ENCODE results near the gene ALOX12B. TPM values are rescaled to one million over a fixed set of nuclear protein-coding genes. Genes with fewer than 3 reads are reported as not detected.

Gene ALOX12B
- total and polyA plus RNA-seq, 2 donors, result 0.42 to 5.0 TPM

DNA sequence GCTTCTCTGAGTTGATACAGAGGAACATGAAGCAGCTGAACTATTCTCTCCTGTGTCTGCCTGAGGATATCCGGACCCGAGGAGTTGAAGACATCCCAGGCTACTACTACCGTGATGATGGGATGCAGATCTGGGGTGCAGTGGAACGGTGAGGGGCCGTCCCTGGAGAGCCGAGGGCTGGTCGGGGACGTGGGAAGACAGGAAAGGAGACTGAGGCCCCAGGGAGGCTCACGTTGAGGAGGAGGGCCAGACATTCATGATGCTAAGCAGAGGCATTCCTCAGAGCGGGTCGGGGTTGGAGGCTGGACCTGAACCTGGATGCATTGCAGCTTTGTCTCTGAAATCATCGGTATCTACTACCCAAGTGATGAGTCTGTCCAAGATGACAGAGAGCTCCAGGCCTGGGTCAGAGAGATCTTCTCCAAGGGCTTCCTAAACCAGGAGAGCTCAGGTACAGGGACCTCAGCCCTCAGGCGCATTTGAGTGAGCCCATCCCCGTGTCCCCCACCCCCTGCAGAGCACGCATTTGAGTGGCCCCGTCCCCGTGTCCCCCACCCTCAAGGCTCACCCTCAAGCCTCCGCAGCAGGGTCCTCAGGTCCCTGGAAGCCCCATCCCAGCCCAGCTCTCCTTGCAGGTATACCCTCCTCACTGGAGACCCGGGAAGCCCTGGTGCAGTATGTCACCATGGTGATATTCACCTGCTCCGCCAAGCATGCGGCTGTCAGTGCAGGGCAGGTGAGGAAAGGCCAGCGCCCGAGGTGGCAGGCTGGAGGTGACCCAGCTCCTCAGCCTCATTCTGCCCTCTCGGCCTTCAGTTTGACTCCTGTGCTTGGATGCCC is 40.4 kb downstream of the ALOX12B start:
- DNase-seq (ENCODE audit: low read depth in 6 of 9, low spot score in 9 of 9), result no peak
- Histone ChIP-seq H3K36me3 (ENCODE audit: control insufficient read depth in 2 of 2, insufficient read depth in 2 of 2, low read length in 1 of 2) (no peaks in the 10 kb centered on the region), H3K27me3 (ENCODE audit: control insufficient read depth in 2 of 2, insufficient read depth in 1 of 2, low read length in 1 of 2) (peaks cover 0 to 4% of the 10 kb centered on the region in 2 donors), H3K4me3 (ENCODE audit: low read length in 2 of 2) (no peak overlapping the region), H3K4me1 (ENCODE audit: control insufficient read depth in 2 of 2, insufficient read depth in 2 of 2, low read length in 2 of 2) (no peaks in the 10 kb centered on the region), H3K27ac (ENCODE audit: low read depth in 1 of 2, low read length in 1 of 2) (no peak overlapping the region), H3K9me3 (ENCODE audit: control insufficient read depth in 2 of 2, insufficient read depth in 1 of 2, low read length in 1 of 2) (no peaks in the 10 kb centered on the region)
- 95% methylated on average over 24 of the region's 24 CpGs for WGBS

DNA sequence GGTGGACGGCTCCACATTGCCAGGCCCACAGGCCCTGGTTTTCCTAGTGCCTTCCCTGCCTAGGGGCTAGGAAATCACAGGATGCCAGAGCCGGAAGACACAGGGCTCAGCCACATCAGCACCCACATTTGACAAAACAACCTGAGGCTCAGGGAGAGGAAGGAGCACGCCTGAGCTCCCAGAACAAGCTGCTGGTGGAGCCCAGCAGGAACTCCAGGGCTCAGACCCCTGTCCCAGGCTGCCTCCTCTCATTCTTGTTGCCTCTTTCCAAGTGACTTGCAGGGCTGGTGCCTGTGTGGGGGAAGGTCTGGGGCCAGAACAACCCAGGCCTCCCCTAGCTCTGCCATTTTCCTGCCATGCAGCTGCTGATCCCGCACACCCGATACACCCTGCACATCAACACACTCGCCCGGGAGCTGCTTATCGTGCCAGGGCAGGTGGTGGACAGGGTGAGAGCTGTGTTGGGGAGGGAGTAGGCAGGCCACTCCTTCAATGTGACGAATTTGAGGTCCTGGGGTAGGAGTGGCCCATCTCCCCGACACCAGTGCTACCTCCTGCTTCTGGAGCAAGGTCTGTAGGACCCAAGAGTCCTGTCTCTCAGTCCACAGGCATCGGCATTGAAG is 41.1 kb downstream of the ALOX12B start:
- whole genome bisulfite sequencing, result 95% methylated on average over 11 of the region's 11 CpGs
- Histone ChIP-seq H3K36me3 (ENCODE audit: control insufficient read depth in 2 of 2, insufficient read depth in 2 of 2, low read length in 1 of 2) (no peaks in the 10 kb centered on the region), H3K27ac (ENCODE audit: low read depth in 1 of 2, low read length in 1 of 2) (no peak overlapping the region), H3K9me3 (ENCODE audit: control insufficient read depth in 2 of 2, insufficient read depth in 1 of 2, low read length in 1 of 2) (no peaks in the 10 kb centered on the region), H3K4me1 (ENCODE audit: control insufficient read depth in 2 of 2, insufficient read depth in 2 of 2, low read length in 2 of 2) (no peaks in the 10 kb centered on the region), H3K27me3 (ENCODE audit: control insufficient read depth in 2 of 2, insufficient read depth in 1 of 2, low read length in 1 of 2) (peaks cover 0 to 4% of the 10 kb centered on the region in 2 donors), H3K4me3 (ENCODE audit: low read length in 2 of 2) (no peak overlapping the region)
- DNase-seq (ENCODE audit: low read depth in 6 of 9, low spot score in 9 of 9), result no peak

DNA sequence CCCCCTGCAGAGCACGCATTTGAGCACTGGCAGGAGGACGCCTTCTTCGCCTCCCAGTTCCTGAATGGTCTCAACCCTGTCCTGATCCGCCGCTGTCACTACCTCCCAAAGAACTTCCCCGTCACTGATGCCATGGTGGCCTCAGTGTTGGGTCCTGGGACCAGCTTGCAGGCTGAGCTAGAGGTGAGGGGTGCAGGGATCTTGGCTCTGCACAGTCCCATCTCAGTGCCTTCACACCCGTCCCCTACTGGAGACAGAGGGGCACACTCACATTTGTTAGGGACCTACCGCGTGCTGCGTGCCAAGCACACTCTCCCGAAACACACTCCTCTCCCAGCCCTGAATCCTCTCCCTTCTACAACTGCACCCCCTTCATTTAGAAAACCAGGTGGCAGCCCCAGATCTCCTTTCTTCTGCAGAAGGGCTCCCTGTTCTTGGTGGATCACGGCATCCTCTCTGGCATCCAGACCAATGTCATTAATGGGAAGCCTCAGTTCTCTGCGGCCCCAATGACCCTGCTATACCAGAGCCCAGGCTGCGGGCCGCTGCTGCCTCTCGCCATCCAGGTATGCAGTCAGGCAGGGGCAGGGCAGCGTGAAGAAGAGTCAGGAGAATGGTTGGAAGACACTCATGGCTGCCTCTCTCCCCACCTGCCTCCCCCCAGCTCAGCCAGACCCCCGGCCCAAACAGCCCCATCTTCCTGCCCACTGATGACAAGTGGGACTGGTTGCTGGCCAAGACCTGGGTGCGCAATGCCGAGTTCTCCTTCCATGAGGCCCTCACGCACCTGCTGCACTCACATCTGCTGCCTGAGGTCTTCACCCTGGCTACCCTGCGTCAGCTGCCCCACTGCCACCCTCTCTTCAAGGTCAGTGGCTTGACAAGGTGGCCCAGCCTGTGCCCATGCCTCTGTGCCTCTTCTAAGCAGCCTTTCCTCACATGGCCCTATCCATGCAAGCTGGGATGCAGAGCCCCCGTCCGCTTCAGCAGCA is 42.4 kb downstream of the ALOX12B start:
- 93% methylated on average over 24 of the region's 24 CpGs for WGBS
- H3K4me3 ChIP-seq (ENCODE audit: low read length in 2 of 2), result no peak overlapping the region
- DNase-seq (ENCODE audit: low read depth in 6 of 9, low spot score in 9 of 9), result no peak
- no peaks in the 10 kb centered on the region for H3K36me3 ChIP-seq (ENCODE audit: control insufficient read depth in 2 of 2, insufficient read depth in 2 of 2, low read length in 1 of 2)
- no peak overlapping the region for H3K27ac ChIP-seq (ENCODE audit: low read depth in 1 of 2, low read length in 1 of 2)
- H3K27me3 ChIP-seq (ENCODE audit: control insufficient read depth in 2 of 2, insufficient read depth in 1 of 2, low read length in 1 of 2), result peaks cover 0 to 12% of the 10 kb centered on the region in 2 donors
- no peaks in the 10 kb centered on the region for H3K9me3 ChIP-seq (ENCODE audit: control insufficient read depth in 2 of 2, insufficient read depth in 1 of 2, low read length in 1 of 2)
- no peaks in the 10 kb centered on the region for H3K4me1 ChIP-seq (ENCODE audit: control insufficient read depth in 2 of 2, insufficient read depth in 2 of 2, low read length in 2 of 2)

DNA sequence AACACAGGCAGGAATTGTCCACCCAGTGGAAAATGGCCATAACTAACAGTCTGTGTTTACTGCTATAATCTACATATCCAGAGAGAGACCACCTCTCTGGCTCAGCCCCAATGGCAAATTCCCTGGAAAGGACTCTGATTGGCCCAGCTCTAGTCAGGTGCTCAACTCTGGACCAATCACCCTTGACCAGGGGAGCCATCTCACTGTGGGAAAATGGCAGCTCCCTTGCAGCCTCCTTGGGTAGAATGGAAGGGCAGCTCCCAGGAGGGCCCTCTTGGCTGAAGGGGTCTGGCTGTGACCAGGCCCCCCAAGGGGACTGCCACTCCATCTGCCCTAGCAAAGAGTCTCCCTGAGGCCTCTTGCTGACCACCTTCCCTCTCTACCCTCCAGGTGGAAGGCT is 45.5 kb downstream of the ALOX12B start:
- Histone ChIP-seq H3K36me3 (ENCODE audit: control insufficient read depth in 2 of 2, insufficient read depth in 2 of 2, low read length in 1 of 2) (no peaks in the 10 kb centered on the region), H3K27ac (ENCODE audit: low read depth in 1 of 2, low read length in 1 of 2) (no peak overlapping the region), H3K4me1 (ENCODE audit: control insufficient read depth in 2 of 2, insufficient read depth in 2 of 2, low read length in 2 of 2) (peaks cover 0 to 4% of the 10 kb centered on the region in 2 donors), H3K27me3 (ENCODE audit: control insufficient read depth in 2 of 2, insufficient read depth in 1 of 2, low read length in 1 of 2) (peaks cover 8 to 35% of the 10 kb centered on the region in 2 donors), H3K9me3 (ENCODE audit: control insufficient read depth in 2 of 2, insufficient read depth in 1 of 2, low read length in 1 of 2) (no peaks in the 10 kb centered on the region), H3K4me3 (ENCODE audit: low read length in 2 of 2) (no peak overlapping the region)
- no peak for DNase-seq (ENCODE audit: low read depth in 6 of 9, low spot score in 9 of 9)

DNA sequence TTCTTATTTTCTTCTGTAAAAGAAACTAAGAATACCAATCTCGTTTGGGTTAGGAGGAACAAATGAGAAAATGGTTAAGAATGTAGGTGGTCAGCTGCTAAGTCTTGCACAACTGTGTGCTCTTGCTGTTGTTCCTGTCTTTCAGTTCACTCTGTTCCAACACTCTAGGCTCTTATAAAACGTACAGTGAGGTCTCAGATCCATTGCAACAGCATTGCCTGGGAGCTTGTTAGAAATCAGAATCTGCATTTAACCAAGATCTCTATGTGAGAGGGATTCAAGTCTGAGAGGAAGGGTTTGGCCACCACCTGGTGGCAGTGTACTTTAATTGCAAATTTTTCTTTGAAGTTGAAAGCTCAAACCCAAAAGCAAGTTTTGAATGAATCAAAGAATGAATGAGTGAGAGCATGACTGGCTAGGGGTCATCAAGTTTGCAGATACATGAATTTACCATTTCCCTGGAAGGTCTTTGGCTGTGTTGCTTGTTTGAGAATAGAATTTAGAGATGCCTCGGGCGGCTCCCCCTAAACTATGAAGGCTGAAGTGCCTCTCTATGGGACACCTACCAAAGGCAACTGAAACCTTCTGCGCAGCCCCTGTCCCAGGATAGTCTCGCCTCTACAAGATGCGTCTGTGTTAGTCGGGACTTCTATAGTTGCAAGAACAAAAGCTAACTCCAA is 46.1 kb downstream of the ALOX12B start:
- WGBS, result 70% methylated on average over 8 of the region's 8 CpGs
- Histone ChIP-seq H3K36me3 (ENCODE audit: control insufficient read depth in 2 of 2, insufficient read depth in 2 of 2, low read length in 1 of 2) (no peaks in the 10 kb centered on the region), H3K27ac (ENCODE audit: low read depth in 1 of 2, low read length in 1 of 2) (no peak overlapping the region), H3K9me3 (ENCODE audit: control insufficient read depth in 2 of 2, insufficient read depth in 1 of 2, low read length in 1 of 2) (no peaks in the 10 kb centered on the region), H3K27me3 (ENCODE audit: control insufficient read depth in 2 of 2, insufficient read depth in 1 of 2, low read length in 1 of 2) (peaks cover 8 to 34% of the 10 kb centered on the region in 2 donors), H3K4me3 (ENCODE audit: low read length in 2 of 2) (no peak overlapping the region), H3K4me1 (ENCODE audit: control insufficient read depth in 2 of 2, insufficient read depth in 2 of 2, low read length in 2 of 2) (peaks cover 0 to 4% of the 10 kb centered on the region in 2 donors)
- peak in 8 of 9 donors; percentile 29 to 67 (median 46) for DNase-seq (ENCODE audit: low read depth in 6 of 9, low spot score in 9 of 9)

DNA sequence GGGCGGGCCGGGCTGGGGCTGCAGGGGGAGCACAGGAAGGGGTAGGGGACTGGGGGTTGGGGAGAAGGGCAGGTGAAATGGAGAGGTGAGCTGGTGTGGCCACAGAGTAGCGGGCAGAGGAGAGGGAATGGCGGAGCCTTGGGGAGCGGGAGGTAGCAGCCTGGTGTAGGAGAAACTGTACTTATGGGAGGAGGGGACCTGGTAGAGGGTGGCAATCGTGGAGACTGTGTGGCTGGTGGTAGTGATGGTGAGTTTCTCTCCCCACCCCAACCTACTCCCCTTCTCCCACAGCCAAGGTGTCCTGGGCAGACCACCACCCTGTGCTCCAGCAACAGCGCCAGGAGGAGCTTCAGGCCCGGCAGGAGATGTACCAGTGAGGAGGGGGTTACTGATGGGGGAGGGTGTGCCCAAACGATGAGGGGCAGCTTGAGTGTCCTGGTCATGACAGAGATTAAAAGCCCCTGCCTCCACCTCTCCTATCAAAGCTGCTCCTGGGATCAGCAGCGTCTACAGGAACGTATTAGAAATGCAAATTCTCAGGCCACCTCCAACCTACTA is 47.8 kb downstream of the ALOX12B start:
- DNase-seq (ENCODE audit: low read depth in 6 of 9, low spot score in 9 of 9), result no peak
- H3K4me3 ChIP-seq (ENCODE audit: low read length in 2 of 2), result no peak overlapping the region
- H3K36me3 ChIP-seq (ENCODE audit: control insufficient read depth in 2 of 2, insufficient read depth in 2 of 2, low read length in 1 of 2), result no peaks in the 10 kb centered on the region
- peaks cover 8 to 31% of the 10 kb centered on the region in 2 donors for H3K27me3 ChIP-seq (ENCODE audit: control insufficient read depth in 2 of 2, insufficient read depth in 1 of 2, low read length in 1 of 2)
- 63% methylated on average over 11 of the region's 11 CpGs for WGBS
- H3K4me1 ChIP-seq (ENCODE audit: control insufficient read depth in 2 of 2, insufficient read depth in 2 of 2, low read length in 2 of 2), result peaks cover 0 to 4% of the 10 kb centered on the region in 2 donors
- H3K9me3 ChIP-seq (ENCODE audit: control insufficient read depth in 2 of 2, insufficient read depth in 1 of 2, low read length in 1 of 2), result no peaks in the 10 kb centered on the region
- no peak overlapping the region for H3K27ac ChIP-seq (ENCODE audit: low read depth in 1 of 2, low read length in 1 of 2)

DNA sequence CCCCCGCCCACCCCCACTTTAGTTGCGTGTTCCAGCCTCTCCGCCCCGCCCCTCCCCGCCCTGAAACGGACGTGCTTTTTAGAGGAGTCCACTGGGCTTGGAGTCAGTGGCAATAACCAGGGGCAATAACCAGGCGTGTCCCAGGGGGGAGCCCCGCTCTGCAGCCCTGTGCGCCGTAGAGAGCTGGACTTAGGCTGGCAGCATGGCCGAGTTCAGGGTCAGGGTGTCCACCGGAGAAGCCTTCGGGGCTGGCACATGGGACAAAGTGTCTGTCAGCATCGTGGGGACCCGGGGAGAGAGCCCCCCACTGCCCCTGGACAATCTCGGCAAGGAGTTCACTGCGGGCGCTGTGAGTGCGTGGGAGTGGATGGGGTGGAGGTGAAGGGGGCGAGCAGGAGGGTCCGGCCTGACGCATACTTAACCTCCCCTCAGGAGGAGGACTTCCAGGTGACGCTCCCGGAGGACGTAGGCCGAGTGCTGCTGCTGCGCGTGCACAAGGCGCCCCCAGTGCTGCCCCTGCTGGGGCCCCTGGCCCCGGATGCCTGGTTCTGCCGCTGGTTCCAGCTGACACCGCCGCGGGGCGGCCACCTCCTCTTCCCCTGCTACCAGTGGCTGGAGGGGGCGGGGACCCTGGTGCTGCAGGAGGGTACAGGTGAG is 48.4 kb downstream of the ALOX12B start, which contains the start of gene ALOX15B:
ALOX15B (plus strand) TSS at position 106 of the 657 bp plus-strand sequence; CDS start at position 203, 97 bp downstream.
- no peak for DNase-seq (ENCODE audit: low read depth in 6 of 9, low spot score in 9 of 9)
- H3K27me3 ChIP-seq (ENCODE audit: control insufficient read depth in 2 of 2, insufficient read depth in 1 of 2, low read length in 1 of 2), result peaks cover 8 to 31% of the 10 kb centered on the region in 2 donors

DNA sequence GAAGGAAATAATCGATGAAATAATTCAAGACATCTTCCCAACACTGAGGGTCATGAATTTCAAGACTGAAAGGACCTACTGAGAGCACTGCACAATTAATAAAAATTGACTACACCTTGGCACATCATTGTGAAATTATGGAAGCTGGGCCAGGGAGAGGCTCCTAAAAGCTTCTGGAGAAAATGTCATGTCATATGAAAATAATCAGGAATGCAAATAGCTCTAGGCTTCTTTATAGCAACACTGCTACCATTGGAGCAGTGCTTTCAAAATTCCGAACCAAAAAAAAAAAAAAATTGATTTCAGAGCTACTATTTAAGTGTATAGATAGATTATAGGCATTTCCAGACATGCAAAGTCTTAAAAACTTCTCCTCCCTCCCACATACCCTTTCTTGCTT is 55.1 kb downstream of the ALOX12B start:
- Histone ChIP-seq H3K27me3 (ENCODE audit: control insufficient read depth in 2 of 2, insufficient read depth in 1 of 2, low read length in 1 of 2) (peaks cover 0 to 5% of the 10 kb centered on the region in 2 donors), H3K4me3 (ENCODE audit: low read length in 2 of 2) (no peak overlapping the region), H3K4me1 (ENCODE audit: control insufficient read depth in 2 of 2, insufficient read depth in 2 of 2, low read length in 2 of 2) (no peaks in the 10 kb centered on the region), H3K36me3 (ENCODE audit: control insufficient read depth in 2 of 2, insufficient read depth in 2 of 2, low read length in 1 of 2) (no peaks in the 10 kb centered on the region), H3K27ac (ENCODE audit: low read depth in 1 of 2, low read length in 1 of 2) (no peak overlapping the region), H3K9me3 (ENCODE audit: control insufficient read depth in 2 of 2, insufficient read depth in 1 of 2, low read length in 1 of 2) (no peaks in the 10 kb centered on the region)
- no peak for DNase-seq (ENCODE audit: low read depth in 6 of 9, low spot score in 9 of 9)
- 94% methylated on average over 2 of the region's 2 CpGs for WGBS

More for the DNA sequence above, 48.4 kb downstream of the ALOX12B start, which contains the start of gene ALOX15B:
- no peak within 1 kb of the TSS for H3K4me3 ChIP-seq (ENCODE audit: low read length in 2 of 2)
- no peaks in the 10 kb centered on the region for H3K9me3 ChIP-seq (ENCODE audit: control insufficient read depth in 2 of 2, insufficient read depth in 1 of 2, low read length in 1 of 2)
- 25% methylated on average over 37 of the region's 37 CpGs for WGBS
- H3K4me1 ChIP-seq (ENCODE audit: control insufficient read depth in 2 of 2, insufficient read depth in 2 of 2, low read length in 2 of 2), result peaks cover 0 to 4% of the 10 kb centered on the region in 2 donors
- no peaks in the 10 kb centered on the region for H3K36me3 ChIP-seq (ENCODE audit: control insufficient read depth in 2 of 2, insufficient read depth in 2 of 2, low read length in 1 of 2)
- no peak within 1 kb of the TSS for H3K27ac ChIP-seq (ENCODE audit: low read depth in 1 of 2, low read length in 1 of 2)

Measured in thymus (tissue), 11 donors.